ENCODE results near the gene ARHGAP22. TPM values are rescaled to one million over a fixed set of nuclear protein-coding genes. Genes with fewer than 3 reads are reported as not detected.

ARHGAP22 gene
- total RNA-seq, 1 donor, result 45.6 TPM

DNA sequence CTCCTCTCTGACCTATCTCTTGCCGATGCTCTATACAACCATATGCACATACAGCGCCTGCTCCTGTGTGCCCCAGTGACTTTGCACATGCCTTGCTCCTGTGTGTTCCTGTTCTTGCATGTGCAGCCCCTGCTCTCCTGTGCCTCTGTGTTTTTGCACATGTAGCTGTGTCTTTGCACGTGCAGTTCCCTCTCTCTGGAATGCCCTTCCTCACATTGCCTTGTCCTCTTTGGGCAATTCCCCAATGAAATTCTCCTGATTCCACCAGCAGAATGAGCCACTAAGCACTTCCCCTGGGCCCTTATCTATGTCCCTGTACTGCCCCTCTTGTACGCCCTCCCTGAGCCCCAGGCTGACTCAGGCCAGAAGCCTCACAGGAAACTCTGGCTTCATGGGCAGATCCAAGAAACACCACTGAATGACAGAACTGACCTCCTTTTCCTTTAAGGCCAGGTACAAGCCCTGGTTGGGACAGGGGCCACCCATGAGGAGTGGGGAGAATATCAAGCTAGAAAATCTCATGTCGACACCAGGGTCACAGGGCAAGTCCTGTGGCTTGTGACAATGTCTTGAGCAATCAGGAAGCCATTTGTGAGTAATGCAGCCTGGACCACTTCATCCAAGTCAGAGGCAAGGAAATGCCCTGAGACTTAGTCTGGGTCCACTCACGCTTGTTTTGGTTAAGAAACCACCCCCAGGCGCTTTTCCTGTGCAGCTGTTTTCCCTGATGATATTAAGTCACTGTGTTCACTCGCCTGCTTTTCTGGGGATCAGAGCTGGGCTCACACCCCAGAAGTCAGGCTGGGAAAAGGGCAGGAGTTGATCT is 1.9 kb upstream of the ARHGAP22 start:
- Histone ChIP-seq H3K4me1 (ENCODE audit: insufficient read depth, low read length) (peaks cover 61% of the 10 kb centered on the region), H3K27me3 (ENCODE audit: insufficient read depth, low read length) (no peaks in the 10 kb centered on the region), H3K79me2 (ENCODE audit: insufficient read depth, low read length) (peaks cover 68% of the 10 kb centered on the region), H2AFZ (ENCODE audit: low read length) (no peak overlapping the region), H3K27ac (ENCODE audit: low read depth, low read length) (peak overlapping the region; percentile 88), H4K20me1 (ENCODE audit: insufficient read depth, low read length) (peaks cover 8% of the 10 kb centered on the region), H3K36me3 (ENCODE audit: insufficient read depth, low read length) (no peaks in the 10 kb centered on the region), H3K4me3 (ENCODE audit: insufficient read depth, low read length) (peak overlapping the region; percentile 23), H3K4me2 (ENCODE audit: insufficient read depth, low read length) (peak overlapping the region; percentile 83), H3K9me3 (ENCODE audit: low read depth, low read length) (no peaks in the 10 kb centered on the region)
- peak; percentile 96 for DNase-seq (ENCODE audit: insufficient read length, low spot score, missing footprints)
- TF ChIP-seq, protein P1, sequence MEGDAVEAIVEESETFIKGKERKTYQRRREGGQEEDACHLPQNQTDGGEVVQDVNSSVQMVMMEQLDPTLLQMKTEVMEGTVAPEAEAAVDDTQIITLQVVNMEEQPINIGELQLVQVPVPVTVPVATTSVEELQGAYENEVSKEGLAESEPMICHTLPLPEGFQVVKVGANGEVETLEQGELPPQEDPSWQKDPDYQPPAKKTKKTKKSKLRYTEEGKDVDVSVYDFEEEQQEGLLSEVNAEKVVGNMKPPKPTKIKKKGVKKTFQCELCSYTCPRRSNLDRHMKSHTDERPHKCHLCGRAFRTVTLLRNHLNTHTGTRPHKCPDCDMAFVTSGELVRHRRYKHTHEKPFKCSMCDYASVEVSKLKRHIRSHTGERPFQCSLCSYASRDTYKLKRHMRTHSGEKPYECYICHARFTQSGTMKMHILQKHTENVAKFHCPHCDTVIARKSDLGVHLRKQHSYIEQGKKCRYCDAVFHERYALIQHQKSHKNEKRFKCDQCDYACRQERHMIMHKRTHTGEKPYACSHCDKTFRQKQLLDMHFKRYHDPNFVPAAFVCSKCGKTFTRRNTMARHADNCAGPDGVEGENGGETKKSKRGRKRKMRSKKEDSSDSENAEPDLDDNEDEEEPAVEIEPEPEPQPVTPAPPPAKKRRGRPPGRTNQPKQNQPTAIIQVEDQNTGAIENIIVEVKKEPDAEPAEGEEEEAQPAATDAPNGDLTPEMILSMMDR (IDR thresholded peaks at IDR 0.05; ENCODE audit: extremely low read depth, low read depth, low read length), result no peak

DNA sequence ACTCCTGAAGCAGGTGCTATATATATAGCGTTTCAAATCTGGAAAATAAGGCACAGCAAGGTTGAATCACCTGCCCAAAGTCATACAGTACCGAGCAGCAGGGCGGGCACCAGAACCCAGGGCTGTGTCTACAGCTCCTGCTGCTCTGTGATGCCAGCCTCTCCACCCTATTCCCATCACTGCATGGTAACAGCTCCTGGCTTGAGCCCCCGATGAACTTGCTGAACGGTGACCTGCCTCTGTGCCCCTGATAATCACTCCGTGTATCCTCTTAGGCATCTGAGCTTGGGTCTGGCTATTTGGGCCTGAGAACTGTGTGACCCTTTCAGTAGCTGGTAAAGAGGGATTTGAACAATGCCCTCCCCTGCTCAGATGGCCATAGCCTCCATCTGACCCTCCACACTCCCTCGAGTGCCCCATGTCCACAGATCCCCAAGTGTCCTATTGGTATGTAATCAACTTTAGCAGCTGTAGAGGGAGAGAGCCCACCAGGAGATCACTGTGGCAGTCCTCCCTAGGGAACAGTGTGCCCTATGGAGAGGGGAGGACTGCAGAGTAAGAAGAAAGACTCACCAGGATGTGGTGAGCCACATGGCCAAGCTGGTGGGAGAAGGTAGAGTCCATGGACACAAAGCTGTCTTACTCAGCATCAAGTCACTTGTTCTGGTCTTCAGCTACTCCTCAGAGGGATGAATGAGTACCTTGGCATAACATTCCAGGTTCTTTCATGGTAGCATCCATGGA is 1.1 kb upstream of the ARHGAP22 start:
- Histone ChIP-seq H3K4me1 (ENCODE audit: insufficient read depth, low read length) (peaks cover 65% of the 10 kb centered on the region), H3K27ac (ENCODE audit: low read depth, low read length) (peak overlapping the region; percentile 88), H3K9me3 (ENCODE audit: low read depth, low read length) (no peaks in the 10 kb centered on the region), H3K79me2 (ENCODE audit: insufficient read depth, low read length) (peaks cover 71% of the 10 kb centered on the region), H3K4me3 (ENCODE audit: insufficient read depth, low read length) (peak overlapping the region; percentile 89), H3K4me2 (ENCODE audit: insufficient read depth, low read length) (peak overlapping the region; percentile 83), H3K27me3 (ENCODE audit: insufficient read depth, low read length) (no peaks in the 10 kb centered on the region), H3K36me3 (ENCODE audit: insufficient read depth, low read length) (no peaks in the 10 kb centered on the region), H2AFZ (ENCODE audit: low read length) (no peak overlapping the region), H4K20me1 (ENCODE audit: insufficient read depth, low read length) (peaks cover 8% of the 10 kb centered on the region)
- DNase-seq (ENCODE audit: insufficient read length, low spot score, missing footprints), result no peak
- TF ChIP-seq, protein P1 (IDR thresholded peaks at IDR 0.05; ENCODE audit: extremely low read depth, low read depth, low read length), result no peak

DNA sequence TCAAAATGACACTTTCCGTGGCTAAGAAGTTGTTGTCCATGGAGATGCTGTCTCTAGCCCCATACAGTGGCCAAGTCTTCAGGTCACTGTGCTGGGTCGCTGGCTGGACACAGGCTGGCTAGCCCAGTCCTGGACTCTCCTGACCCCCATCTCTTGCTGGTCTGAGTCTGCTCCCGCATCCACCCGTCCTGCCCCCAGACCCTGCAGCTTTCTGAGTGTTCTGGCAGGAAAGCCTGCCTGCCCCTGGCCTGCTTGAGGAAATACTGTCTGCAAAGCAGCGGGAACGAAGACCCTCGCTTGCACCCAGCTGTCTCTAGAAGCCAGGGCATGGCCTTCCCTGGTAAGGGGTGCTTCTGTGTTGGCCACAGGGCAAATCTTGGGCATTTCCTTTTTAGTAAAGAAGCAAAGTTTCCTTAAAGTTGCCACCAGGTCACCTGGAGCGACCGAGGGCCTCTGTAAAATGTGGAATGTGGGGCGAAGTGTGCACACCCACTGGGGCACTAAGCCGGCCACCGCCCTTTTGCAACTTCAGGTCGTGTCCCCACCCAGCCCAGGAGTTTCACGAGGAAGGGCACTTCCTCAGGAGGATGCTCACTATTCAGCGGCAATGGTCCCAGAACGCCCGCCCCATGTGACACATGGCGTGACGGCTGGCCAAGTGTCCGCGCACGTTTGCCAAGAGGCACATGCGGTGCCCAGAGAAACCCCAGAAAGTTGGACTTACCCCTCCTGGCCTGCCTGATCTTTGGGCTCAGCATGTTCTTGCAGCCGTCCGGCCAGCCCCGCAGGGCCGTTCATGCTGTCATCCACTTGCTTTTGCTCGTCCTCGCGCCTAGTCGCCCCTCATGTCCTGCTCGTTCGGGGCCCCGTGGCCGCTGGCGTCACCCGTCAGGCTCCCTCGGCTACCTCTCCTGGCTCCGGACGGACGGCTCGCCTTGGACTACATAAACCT is 558 bp downstream of the ARHGAP22 start:
- peak overlapping the region; percentile 89 for H3K4me3 ChIP-seq (ENCODE audit: insufficient read depth, low read length)
- TF ChIP-seq, protein P1 (IDR thresholded peaks at IDR 0.05; ENCODE audit: extremely low read depth, low read depth, low read length), result no peak
- no peaks in the 10 kb centered on the region for H3K36me3 ChIP-seq (ENCODE audit: insufficient read depth, low read length)
- H3K4me2 ChIP-seq (ENCODE audit: insufficient read depth, low read length), result peak overlapping the region; percentile 83
- DNase-seq (ENCODE audit: insufficient read length, low spot score, missing footprints), result no peak
- no peaks in the 10 kb centered on the region for H3K9me3 ChIP-seq (ENCODE audit: low read depth, low read length)
- H3K4me1 ChIP-seq (ENCODE audit: insufficient read depth, low read length), result peaks cover 78% of the 10 kb centered on the region
- peak overlapping the region; percentile 75 for H3K27ac ChIP-seq (ENCODE audit: low read depth, low read length)
- peaks cover 13% of the 10 kb centered on the region for H4K20me1 ChIP-seq (ENCODE audit: insufficient read depth, low read length)
- H3K79me2 ChIP-seq (ENCODE audit: insufficient read depth, low read length), result peaks cover 72% of the 10 kb centered on the region
- peak overlapping the region; percentile 80 for H2AFZ ChIP-seq (ENCODE audit: low read length)
- no peaks in the 10 kb centered on the region for H3K27me3 ChIP-seq (ENCODE audit: insufficient read depth, low read length)
